HG03354 (cell line): ENCODE results near the gene BMAL1.

Experiments used
- ATAC-seq: cut with Tn5 transposase; IDR thresholded peaks from one replicate; pipeline ENCODE4 v1.9.1; 2021; ENCODE audit warnings: mild to moderate bottlenecking; ENCODE audit not compliant: unreplicated experiment, poor library complexity, severe bottlenecking

Gene BMAL1

GRCh38 chr11:13311570-13311969 is 34.0 kb downstream of the BMAL1 start:
- no peak for ATAC-seq

- no peak for ATAC-seq
Measured at GRCh38 chr11:13313005-13313819, 35.6 kb downstream of the BMAL1 start.

GRCh38 chr11:13314676-13315394 is 37.2 kb downstream of the BMAL1 start:
- ATAC-seq = no peak

GRCh38 chr11:13315517-13316432 is 38.2 kb downstream of the BMAL1 start:
- ATAC-seq = peak; percentile 21

- peak; percentile 42 for ATAC-seq
Measured at GRCh38 chr11:13316528-13316961, 39.0 kb downstream of the BMAL1 start.

GRCh38 chr11:13317293-13318080 is 39.9 kb downstream of the BMAL1 start:
- ATAC-seq = no peak

- peak; percentile 87 for ATAC-seq
Measured at GRCh38 chr11:13318498-13319295, 41.1 kb downstream of the BMAL1 start.

- no peak for ATAC-seq
Measured at GRCh38 chr11:13320688-13321087, 43.1 kb downstream of the BMAL1 start.

- ATAC-seq = no peak
Measured at GRCh38 chr11:13321431-13321830, 43.8 kb downstream of the BMAL1 start.

- ATAC-seq = no peak
Measured at GRCh38 chr11:13324141-13324540, 46.6 kb downstream of the BMAL1 start.

GRCh38 chr11:13324709-13325108 is 47.1 kb downstream of the BMAL1 start:
- no peak for ATAC-seq

- ATAC-seq = no peak
Measured at GRCh38 chr11:13327421-13327820, 49.8 kb downstream of the BMAL1 start.

GRCh38 chr11:13328286-13328685 is 50.7 kb downstream of the BMAL1 start:
- ATAC-seq = no peak

- ATAC-seq = no peak
Measured at GRCh38 chr11:13329670-13330356, 52.2 kb downstream of the BMAL1 start.

GRCh38 chr11:13332124-13332523 is 54.5 kb downstream of the BMAL1 start:
- ATAC-seq = no peak

- ATAC-seq = peak; percentile 70
Measured at GRCh38 chr11:13333456-13333957, 55.9 kb downstream of the BMAL1 start.

GRCh38 chr11:13334034-13334786 is 56.6 kb downstream of the BMAL1 start:
- ATAC-seq = no peak
